SU-DHL-6 (cell line): ENCODE measurements around the gene MDFIC.

Source experiments
- H2AFZ ChIP-seq: fragments of 200-600 bp; sonication (generic); 2 replicates; pipeline ENCODE4 v1.6.1; 2014; ENCODE audit warnings: low read depth, mild to moderate bottlenecking, moderate library complexity, mixed read lengths, antibody characterized with exemption, low read length; ENCODE audit not compliant: severe bottlenecking
- H3F3A ChIP-seq: fragments of 200-600 bp; shearing (Covaris generic); 2 replicates; pipeline ENCODE4 v1.6.0; 2016; ENCODE audit warnings: antibody characterized with exemption, mild to moderate bottlenecking; ENCODE audit not compliant: insufficient read depth
- H3K27ac ChIP-seq: fragments of 200-600 bp; sonication (generic); 2 replicates; pipeline ENCODE4 v1.5.1; 2016; ENCODE audit warnings: low read depth, mild to moderate bottlenecking, low read length, moderate library complexity, mixed read lengths
- H3K27me3 ChIP-seq: fragments of 200-600 bp; sonication (generic), shearing (Covaris generic); 2 replicates; pipeline ENCODE4 v1.6.0; 2014; ENCODE audit warnings: mild to moderate bottlenecking, low read length
- H3K36me3 ChIP-seq: fragments of 200-600 bp; sonication (generic); 2 replicates; pipeline ENCODE4 v1.6.1; 2014; ENCODE audit warnings: mild to moderate bottlenecking, low read length, mixed read lengths
- H3K4me2 ChIP-seq: fragments of 300-600, 200-600 bp; shearing (Covaris generic), sonication (generic); 2 replicates; pipeline ENCODE4 v1.6.0; 2014; ENCODE audit warnings: low read length, low read depth, mild to moderate bottlenecking; ENCODE audit not compliant: poor library complexity, severe bottlenecking
- H3K4me3 ChIP-seq: fragments of 200-600 bp; sonication (generic); 2 replicates; pipeline ENCODE4 v1.5.1; 2014; ENCODE audit warnings: antibody characterized with exemption, low read length, mild to moderate bottlenecking, mixed read lengths; ENCODE audit not compliant: insufficient read depth, poor library complexity, severe bottlenecking
- H3K79me2 ChIP-seq: fragments of 200-600 bp; sonication (generic); 2 replicates; pipeline ENCODE4 v1.6.1; 2014; ENCODE audit warnings: mild to moderate bottlenecking, low read length, moderate library complexity; ENCODE audit not compliant: insufficient read depth
- H3K9ac ChIP-seq: fragments of 200-600 bp; sonication (generic); 2 replicates; pipeline ENCODE4 v1.7.0; 2014; ENCODE audit warnings: mild to moderate bottlenecking, low read length
- H3K9me2 ChIP-seq: fragments of 200-600 bp; sonication (generic); replicated peaks from 2 replicates; pipeline ENCODE4 v1.6.1; 2014; ENCODE audit warnings: low read length; ENCODE audit not compliant: insufficient read depth
- H3K9me3 ChIP-seq: fragments of 200-600 bp; sonication (generic); 2 replicates; pipeline ENCODE4 v1.6.1; 2014; ENCODE audit warnings: low read length, mixed read lengths; ENCODE audit not compliant: insufficient read depth
- H4K20me1 ChIP-seq: fragments of 200-600 bp; sonication (generic); 2 replicates; pipeline ENCODE4 v1.6.1; 2014; ENCODE audit warnings: low read depth, mild to moderate bottlenecking, antibody characterized with exemption, low read length, moderate library complexity, mixed read lengths
- EZH2phosphoT487 ChIP-seq: fragments of 200-600 bp; sonication (generic), shearing (Covaris generic); conservative IDR thresholded peaks from 2 replicates; pipeline ENCODE4 v1.6.1; 2018; ENCODE audit warnings: mild to moderate bottlenecking, antibody characterized with exemption, low read length, moderate library complexity, mixed read lengths
- TF ChIP-seq, protein P1 (sequence below): fragments of 200-600 bp; sonication (generic); IDR thresholded peaks from one replicate; pipeline ENCODE4 v1.5.1; 2017; ENCODE audit warnings: antibody characterized with exemption, mild to moderate bottlenecking, low read length, moderate library complexity; ENCODE audit not compliant: insufficient read depth, poor library complexity, severe bottlenecking

The MDFIC gene

DNA sequence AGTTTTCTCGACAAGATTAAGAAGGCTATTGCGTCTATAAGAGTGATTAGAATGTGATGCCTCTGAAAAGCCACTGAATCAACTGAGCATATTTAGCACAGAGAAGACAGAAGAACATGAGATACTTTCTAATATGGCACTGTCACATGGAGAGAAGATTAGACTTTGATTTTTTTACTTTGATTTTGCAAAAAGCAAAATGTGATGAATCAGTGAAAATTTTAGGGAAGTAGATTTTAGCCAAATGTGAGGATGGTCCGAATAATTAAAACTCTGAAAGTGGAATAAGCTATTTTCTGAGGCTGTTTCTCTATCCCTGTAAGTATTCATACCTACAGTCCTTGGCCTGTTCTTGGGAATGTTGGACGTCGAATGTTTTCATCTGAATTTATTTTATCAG lies 11.8 kb downstream of the MDFIC start:
- peaks cover 9% of the 10 kb centered on the region for H3F3A ChIP-seq
- H3K36me3 ChIP-seq: 0 out of 2 replicates have a peak, but pooled peaks cover 2% of the 10 kb centered on the region
- no peak overlapping the region for H3K4me2 ChIP-seq
- no peak overlapping the region for H3K9ac ChIP-seq
- H3K79me2 ChIP-seq: peaks cover 14% of the 10 kb centered on the region
- no peaks in the 10 kb centered on the region for H3K9me2 ChIP-seq
- H4K20me1 ChIP-seq: no peaks in the 10 kb centered on the region
- no peak overlapping the region for H3K27ac ChIP-seq
- TF ChIP-seq, protein P1, sequence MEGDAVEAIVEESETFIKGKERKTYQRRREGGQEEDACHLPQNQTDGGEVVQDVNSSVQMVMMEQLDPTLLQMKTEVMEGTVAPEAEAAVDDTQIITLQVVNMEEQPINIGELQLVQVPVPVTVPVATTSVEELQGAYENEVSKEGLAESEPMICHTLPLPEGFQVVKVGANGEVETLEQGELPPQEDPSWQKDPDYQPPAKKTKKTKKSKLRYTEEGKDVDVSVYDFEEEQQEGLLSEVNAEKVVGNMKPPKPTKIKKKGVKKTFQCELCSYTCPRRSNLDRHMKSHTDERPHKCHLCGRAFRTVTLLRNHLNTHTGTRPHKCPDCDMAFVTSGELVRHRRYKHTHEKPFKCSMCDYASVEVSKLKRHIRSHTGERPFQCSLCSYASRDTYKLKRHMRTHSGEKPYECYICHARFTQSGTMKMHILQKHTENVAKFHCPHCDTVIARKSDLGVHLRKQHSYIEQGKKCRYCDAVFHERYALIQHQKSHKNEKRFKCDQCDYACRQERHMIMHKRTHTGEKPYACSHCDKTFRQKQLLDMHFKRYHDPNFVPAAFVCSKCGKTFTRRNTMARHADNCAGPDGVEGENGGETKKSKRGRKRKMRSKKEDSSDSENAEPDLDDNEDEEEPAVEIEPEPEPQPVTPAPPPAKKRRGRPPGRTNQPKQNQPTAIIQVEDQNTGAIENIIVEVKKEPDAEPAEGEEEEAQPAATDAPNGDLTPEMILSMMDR: no peak
- TF ChIP-seq EZH2phosphoT487: no peak
- H2AFZ ChIP-seq: no peak overlapping the region
- no peaks in the 10 kb centered on the region for H3K27me3 ChIP-seq
- no peaks in the 10 kb centered on the region for H3K9me3 ChIP-seq
- H3K4me3 ChIP-seq: no peak overlapping the region

DNA sequence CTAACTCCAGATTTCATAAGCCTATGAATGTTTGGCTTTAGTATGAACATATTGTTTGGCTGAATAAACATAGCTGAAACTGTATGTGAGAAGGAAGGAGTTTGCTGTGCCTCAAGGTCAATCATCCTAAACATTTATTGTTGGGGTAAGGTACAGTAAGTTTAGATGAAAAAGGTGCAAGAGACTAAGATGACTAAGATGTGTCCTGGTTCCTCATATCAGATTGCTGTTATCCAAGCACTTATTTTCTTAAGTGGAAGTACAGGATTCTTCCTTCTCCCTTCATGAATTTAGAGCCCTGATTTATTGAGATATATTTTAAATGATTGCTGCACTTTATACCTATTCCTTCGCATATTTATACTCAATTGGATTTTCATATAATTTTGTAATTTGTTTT lies 12.2 kb downstream of the MDFIC start:
- no peak overlapping the region for H3K27ac ChIP-seq
- peaks cover 9% of the 10 kb centered on the region for H3F3A ChIP-seq
- no peaks in the 10 kb centered on the region for H3K27me3 ChIP-seq
- TF ChIP-seq, protein P1: no peak
- no peak for TF ChIP-seq EZH2phosphoT487
- no peak overlapping the region for H2AFZ ChIP-seq
- H3K36me3 ChIP-seq: 0 out of 2 replicates have a peak, but pooled peaks cover 2% of the 10 kb centered on the region
- peaks cover 15% of the 10 kb centered on the region for H3K79me2 ChIP-seq
- no peak overlapping the region for H3K4me3 ChIP-seq
- H4K20me1 ChIP-seq: no peaks in the 10 kb centered on the region
- no peaks in the 10 kb centered on the region for H3K9me2 ChIP-seq
- no peak overlapping the region for H3K9ac ChIP-seq
- no peak overlapping the region for H3K4me2 ChIP-seq
- no peaks in the 10 kb centered on the region for H3K9me3 ChIP-seq

DNA sequence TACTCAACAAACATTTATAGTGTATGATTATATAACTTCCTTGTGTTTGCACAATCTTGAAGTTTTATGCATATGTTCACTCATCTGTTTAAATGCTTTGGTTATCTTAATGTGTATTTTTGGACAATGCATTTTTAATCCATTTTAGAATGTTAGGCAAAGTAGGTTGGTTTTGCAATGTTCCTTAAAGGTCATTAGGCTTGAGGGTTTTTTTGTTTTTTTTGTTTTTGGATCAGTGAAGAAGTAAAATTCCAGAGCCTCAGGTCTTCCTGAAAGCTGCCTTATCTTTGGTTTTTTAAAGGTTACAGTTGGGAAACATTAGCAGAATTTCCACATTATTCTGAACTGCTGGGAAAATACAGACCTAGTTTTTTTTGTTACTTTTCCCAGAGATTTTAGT lies 12.8 kb downstream of the MDFIC start:
- Histone ChIP-seq H3K4me3 (no peak overlapping the region), H3K9ac (no peak overlapping the region), H3K9me3 (no peaks in the 10 kb centered on the region), H3K79me2 (peaks cover 15% of the 10 kb centered on the region; the same call in 1 of the 2 replicates), H4K20me1 (no peaks in the 10 kb centered on the region), H3K9me2 (no peaks in the 10 kb centered on the region), H3K36me3 (0 out of 2 replicates have a peak, but pooled peaks cover 2% of the 10 kb centered on the region), H3K27me3 (no peaks in the 10 kb centered on the region), H3K4me2 (no peak overlapping the region), H3F3A (peaks cover 9% of the 10 kb centered on the region), H2AFZ (no peak overlapping the region), H3K27ac (no peak overlapping the region)
- TF ChIP-seq EZH2phosphoT487: no peak
- TF ChIP-seq, protein P1: no peak
